Suprapubic skin (tissue), 3 donors: ENCODE measurements around the gene KCNT1.

Source experiments
- POLR2A ChIP-seq, 2 donors: fragments of 450-650 bp; IDR thresholded peaks; one replicate each; pipeline ENCODE4 v1.6.1; 2017; ENCODE audit warnings: antibody characterized with exemption in 2 of 2, mild to moderate bottlenecking in 2 of 2, moderate library complexity in 2 of 2
- TF ChIP-seq, protein P1 (sequence below), 2 donors: fragments of 200-600 bp in 1 of 2; fragments of 450-650 bp in 1 of 2; sonication (generic) in 1 of 2; IDR thresholded peaks; one replicate each; pipeline ENCODE4 v1.5.1; 2016 to 2019; ENCODE audit warnings: antibody characterized with exemption in 2 of 2, mild to moderate bottlenecking in 1 of 2, moderate library complexity in 1 of 2

DNA sequence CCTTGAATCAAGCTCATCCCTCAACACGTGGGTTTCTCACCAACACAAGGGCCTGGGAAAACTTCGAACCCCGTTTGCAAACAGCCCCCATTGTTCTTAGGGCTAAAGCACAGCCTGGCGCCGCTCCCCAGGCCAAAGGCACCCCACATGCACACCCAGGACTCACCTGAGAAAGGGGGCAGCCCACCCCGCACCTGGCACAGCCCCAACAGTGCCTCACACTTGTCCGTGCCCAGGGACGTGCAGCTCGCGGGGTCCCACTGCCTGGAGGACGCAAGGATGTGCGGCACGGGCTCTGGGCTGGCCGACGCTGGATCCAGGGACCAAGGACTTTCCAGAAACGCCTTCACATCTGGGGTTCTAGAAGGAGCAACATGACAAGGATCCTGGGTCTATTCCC is 5.5 kb upstream of the KCNT1 start:
- no peak for TF ChIP-seq POLR2A (IDR thresholded peaks at IDR 0.05)
- TF ChIP-seq, protein P1, sequence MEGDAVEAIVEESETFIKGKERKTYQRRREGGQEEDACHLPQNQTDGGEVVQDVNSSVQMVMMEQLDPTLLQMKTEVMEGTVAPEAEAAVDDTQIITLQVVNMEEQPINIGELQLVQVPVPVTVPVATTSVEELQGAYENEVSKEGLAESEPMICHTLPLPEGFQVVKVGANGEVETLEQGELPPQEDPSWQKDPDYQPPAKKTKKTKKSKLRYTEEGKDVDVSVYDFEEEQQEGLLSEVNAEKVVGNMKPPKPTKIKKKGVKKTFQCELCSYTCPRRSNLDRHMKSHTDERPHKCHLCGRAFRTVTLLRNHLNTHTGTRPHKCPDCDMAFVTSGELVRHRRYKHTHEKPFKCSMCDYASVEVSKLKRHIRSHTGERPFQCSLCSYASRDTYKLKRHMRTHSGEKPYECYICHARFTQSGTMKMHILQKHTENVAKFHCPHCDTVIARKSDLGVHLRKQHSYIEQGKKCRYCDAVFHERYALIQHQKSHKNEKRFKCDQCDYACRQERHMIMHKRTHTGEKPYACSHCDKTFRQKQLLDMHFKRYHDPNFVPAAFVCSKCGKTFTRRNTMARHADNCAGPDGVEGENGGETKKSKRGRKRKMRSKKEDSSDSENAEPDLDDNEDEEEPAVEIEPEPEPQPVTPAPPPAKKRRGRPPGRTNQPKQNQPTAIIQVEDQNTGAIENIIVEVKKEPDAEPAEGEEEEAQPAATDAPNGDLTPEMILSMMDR (IDR thresholded peaks at IDR 0.05) = no peak
